GM23248 (cell line): ENCODE results near the gene SH3BP1.

Experiments
- EZH2 ChIP-seq: fragments of 200-600 bp; sonication (generic); IDR thresholded peaks from 2 replicates; pipeline ENCODE4 v1.6.1; 2018; ENCODE audit warnings: antibody characterized with exemption, mild to moderate bottlenecking; ENCODE audit not compliant: insufficient read depth, poor library complexity, severe bottlenecking
- EZH2phosphoT487 ChIP-seq: fragments of 200-600 bp; sonication (generic); IDR thresholded peaks from 2 replicates; pipeline ENCODE4 v1.6.1; 2018; ENCODE audit warnings: antibody characterized with exemption, moderate library complexity, mild to moderate bottlenecking, low read depth; ENCODE audit not compliant: insufficient read depth

GRCh38 chr22:37675930-37676735 lies 36.7 kb downstream of the SH3BP1 start:
- TF ChIP-seq EZH2 = no peak
- no peak for TF ChIP-seq EZH2phosphoT487
